T-helper 1 cell treated with Interleukin-12 subunit alpha and Interleukin-12 subunit beta and Interleukin-4 antibody, amounts not matched to agents 30 μg/mL and 1 μg/mL, for 36 hours (primary cell): Measurements from ENCODE around the gene ZNF35.

Experiments
- H3K27ac Mint-ChIP-seq: one replicate; pipeline ENCODE4 v1.8.0; 2021; ENCODE audit warnings: mild to moderate bottlenecking, mixed read lengths
- H3K27me3 Mint-ChIP-seq: one replicate; pipeline ENCODE4 v1.8.0; 2021; ENCODE audit warnings: low read depth, mixed read lengths
- H3K36me3 Mint-ChIP-seq: one replicate; pipeline ENCODE4 v1.8.0; 2021; ENCODE audit warnings: low read depth, mixed read lengths
- H3K4me1 Mint-ChIP-seq: one replicate; pipeline ENCODE4 v1.8.0; 2021; ENCODE audit warnings: low read depth, mixed read lengths
- H3K4me3 Mint-ChIP-seq: one replicate; pipeline ENCODE4 v1.8.0; 2021; ENCODE audit warnings: mild to moderate bottlenecking, moderate library complexity, mixed read lengths
- H3K9me3 Mint-ChIP-seq: one replicate; pipeline ENCODE4 v1.8.0; 2021; ENCODE audit warnings: mixed read lengths

The ZNF35 gene

DNA sequence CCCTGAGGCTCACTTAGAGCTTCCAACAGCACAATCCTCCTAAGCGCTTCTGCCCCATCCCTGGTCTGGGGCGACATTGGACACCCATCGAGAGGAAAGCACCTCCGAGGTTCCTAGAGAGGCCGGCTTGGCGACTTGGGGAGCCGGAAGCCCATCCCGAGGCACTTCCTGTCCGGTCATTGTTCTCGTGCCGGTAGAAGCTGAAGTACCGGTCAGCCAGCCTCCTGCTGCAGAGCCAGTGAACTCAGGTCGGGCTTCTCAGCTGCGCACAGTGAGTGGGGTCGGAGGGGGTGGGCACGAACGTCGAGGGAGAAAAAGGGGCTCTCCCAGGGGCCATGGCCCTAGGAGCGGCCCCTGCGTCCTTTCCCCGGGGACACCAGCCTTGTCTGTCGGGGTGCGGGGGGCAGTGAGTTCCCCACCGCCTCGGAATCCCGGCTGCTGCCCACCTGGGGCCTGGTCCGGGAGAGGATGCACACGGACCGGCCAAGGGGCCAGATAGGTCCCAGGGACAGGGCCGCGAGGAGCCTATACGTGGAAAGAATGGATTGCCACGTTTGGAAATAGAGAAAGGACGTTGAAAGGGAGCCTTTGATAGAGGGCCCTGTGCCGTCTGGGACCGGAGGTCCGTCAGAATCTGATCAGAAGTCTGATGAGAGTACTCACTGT is at the start of gene ZNF35:
Gene ZNF35, plus strand, starts transcription at position 169 of the 666 bp plus-strand sequence. CDS start 2,336 bp downstream, outside the sequence.
- Mint-ChIP-seq H3K4me3 (peak within 1 kb of the TSS; percentile 73), H3K9me3 (peaks cover 52% of the 10 kb centered on the region), H3K27ac (peak within 1 kb of the TSS; percentile 63), H3K4me1 (peaks cover 3% of the 10 kb centered on the region), H3K36me3 (peaks cover 31% of the 10 kb centered on the region), H3K27me3 (no peaks in the 10 kb centered on the region)

DNA sequence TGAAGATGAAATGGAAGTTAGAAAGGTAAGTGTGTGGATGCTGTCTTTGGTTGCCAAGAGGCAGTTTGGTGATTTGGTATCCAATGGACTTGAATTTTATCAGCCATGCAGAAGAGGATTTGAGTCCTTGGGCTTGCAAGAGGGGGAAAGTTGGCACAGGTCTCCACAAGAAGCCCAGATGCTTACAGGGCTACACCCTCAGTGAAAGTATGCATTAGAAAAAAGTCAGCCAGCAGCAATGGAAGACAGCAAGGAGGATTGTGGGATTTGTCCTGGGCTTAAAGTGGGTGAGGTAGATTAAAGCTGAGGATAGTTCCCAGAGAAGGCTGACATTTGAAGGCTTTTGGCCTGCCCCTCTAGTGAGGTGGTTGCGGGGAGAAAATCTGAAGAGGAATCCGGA is 46.8 kb upstream of the ZNF35 start:
- H3K36me3 Mint-ChIP-seq: no peaks in the 10 kb centered on the region
- no peak overlapping the region for H3K27ac Mint-ChIP-seq
- peaks cover 35% of the 10 kb centered on the region for H3K9me3 Mint-ChIP-seq
- H3K27me3 Mint-ChIP-seq: no peaks in the 10 kb centered on the region
- H3K4me1 Mint-ChIP-seq: no peaks in the 10 kb centered on the region
- no peak overlapping the region for H3K4me3 Mint-ChIP-seq

DNA sequence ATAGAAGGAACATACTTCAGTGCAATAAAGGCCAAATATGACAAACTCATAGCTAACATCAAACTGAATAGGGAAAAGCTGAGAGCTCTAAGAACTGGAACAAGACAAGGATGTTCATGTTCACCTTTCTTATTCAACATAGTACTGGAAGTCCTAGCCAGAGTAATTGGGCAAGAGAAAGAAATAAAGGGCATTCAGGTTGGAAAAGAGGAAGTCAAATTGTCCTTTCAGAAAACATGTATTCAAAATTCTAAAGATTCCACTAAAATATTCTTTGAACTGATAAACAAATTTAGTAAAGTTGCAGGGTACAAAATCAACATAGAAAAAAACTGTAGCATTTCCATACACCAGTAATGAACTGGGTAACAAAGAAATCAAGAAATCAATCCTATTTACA is 35.9 kb upstream of the ZNF35 start:
- no peak overlapping the region for H3K4me3 Mint-ChIP-seq
- H3K36me3 Mint-ChIP-seq: no peaks in the 10 kb centered on the region
- H3K4me1 Mint-ChIP-seq: no peaks in the 10 kb centered on the region
- no peaks in the 10 kb centered on the region for H3K27me3 Mint-ChIP-seq
- H3K9me3 Mint-ChIP-seq: peaks cover 13% of the 10 kb centered on the region
- no peak overlapping the region for H3K27ac Mint-ChIP-seq

DNA sequence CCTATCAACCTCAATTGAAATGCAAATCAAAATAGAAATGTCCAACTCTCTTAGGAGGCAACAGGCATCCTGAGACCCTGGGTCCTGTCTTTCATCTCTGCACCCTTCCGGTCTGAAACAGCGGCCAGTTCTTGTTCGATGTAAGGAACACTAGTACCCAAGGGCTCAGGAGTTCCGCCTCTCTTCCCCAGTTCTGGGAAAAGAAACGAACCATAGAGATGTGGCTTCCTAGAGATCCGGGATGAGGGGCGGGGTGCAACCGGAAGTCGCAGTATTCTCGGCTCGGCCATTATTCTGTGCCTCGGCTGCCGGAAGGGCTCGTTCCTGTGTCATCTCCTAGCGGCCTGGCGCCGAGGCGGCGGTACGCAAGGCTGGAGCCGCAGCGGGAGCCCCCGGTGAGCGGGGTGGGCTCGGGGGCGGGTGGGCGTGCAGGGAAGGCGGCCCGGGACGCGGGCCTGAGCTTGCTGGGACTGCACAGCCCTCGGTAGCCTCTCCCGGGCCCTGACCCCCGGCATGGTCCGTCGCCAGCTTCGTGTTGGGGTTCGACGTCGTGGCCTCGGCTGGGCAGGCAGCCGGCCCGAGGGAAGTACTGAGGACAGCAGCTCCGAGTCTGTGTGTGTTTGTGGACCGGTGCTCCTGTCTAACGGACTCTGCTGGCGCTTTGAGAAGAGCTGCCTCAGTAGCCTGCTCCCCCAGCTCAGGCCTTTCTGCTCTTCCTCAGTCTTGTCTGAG is 23.6 kb upstream of the ZNF35 start, which contains the start of gene ZNF197:
Gene ZNF197, plus strand, starts transcription at position 288 of the 732 bp plus-strand sequence. CDS start 4,119 bp downstream, outside the sequence.
- Mint-ChIP-seq H3K9me3 (no peaks in the 10 kb centered on the region), H3K4me3 (peak within 1 kb of the TSS; percentile 84), H3K36me3 (peaks cover 20% of the 10 kb centered on the region), H3K27ac (peak within 1 kb of the TSS; percentile 75), H3K4me1 (peaks cover 21% of the 10 kb centered on the region), H3K27me3 (no peaks in the 10 kb centered on the region)

DNA sequence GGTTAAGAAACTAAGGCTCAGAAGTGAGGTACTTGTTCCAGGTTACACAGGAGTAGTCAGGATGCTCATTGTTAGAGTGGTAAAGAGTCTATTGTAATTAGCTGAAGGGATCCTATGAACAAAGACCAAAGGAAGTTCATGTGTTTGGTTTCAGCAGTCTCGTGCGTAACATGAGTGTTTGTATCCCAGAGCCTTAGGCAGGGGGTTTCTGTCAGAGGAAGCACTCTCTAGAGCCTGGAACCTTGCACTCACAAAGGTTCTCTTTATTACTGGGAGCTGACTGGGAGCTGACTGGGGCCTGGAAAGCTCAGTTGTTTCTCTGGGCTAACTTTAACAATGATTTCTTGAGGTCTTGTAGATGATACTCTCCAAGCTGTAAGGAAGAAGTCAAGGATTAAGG is 19.8 kb upstream of the ZNF35 start:
- no peaks in the 10 kb centered on the region for H3K27me3 Mint-ChIP-seq
- no peak overlapping the region for H3K27ac Mint-ChIP-seq
- peaks cover 44% of the 10 kb centered on the region for H3K36me3 Mint-ChIP-seq
- peaks cover 24% of the 10 kb centered on the region for H3K4me1 Mint-ChIP-seq
- no peak overlapping the region for H3K4me3 Mint-ChIP-seq
- peaks cover 4% of the 10 kb centered on the region for H3K9me3 Mint-ChIP-seq

DNA sequence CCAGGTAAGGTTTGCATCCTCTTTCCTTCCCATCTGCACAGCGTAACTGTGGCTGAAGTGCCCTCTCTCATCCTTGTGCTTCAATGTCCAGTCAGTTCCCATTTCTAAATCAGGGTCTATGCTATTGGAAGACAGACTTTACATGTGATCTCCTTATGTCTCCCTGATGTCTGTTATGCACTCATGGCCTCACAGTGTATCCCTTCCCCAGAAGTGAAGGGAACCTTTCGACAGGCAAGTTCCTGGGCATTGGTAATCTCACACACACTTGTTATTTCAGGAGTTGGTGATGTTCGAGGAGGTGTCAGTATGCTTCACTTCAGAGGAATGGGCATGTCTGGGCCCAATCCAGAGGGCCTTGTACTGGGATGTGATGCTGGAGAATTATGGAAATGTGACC is 16.3 kb upstream of the ZNF35 start:
- no peak overlapping the region for H3K4me3 Mint-ChIP-seq
- H3K4me1 Mint-ChIP-seq: peaks cover 10% of the 10 kb centered on the region
- H3K36me3 Mint-ChIP-seq: peaks cover 67% of the 10 kb centered on the region
- H3K9me3 Mint-ChIP-seq: peaks cover 24% of the 10 kb centered on the region
- H3K27ac Mint-ChIP-seq: no peak overlapping the region
- no peaks in the 10 kb centered on the region for H3K27me3 Mint-ChIP-seq

DNA sequence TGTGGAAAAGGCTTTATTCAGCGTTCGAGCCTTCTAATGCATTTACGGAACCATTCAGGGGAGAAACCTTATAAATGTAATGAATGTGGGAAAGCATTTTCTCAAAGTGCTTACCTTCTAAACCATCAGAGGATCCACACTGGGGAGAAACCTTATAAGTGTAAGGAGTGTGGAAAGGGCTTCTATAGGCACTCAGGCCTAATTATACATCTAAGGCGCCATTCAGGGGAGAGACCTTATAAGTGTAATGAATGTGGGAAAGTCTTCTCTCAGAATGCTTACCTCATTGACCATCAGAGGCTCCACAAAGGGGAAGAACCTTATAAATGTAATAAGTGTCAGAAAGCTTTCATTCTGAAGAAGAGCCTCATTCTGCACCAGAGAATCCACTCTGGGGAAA is 6.2 kb upstream of the ZNF35 start:
- peaks cover 80% of the 10 kb centered on the region for H3K9me3 Mint-ChIP-seq
- H3K4me3 Mint-ChIP-seq: no peak overlapping the region
- H3K27ac Mint-ChIP-seq: no peak overlapping the region
- no peaks in the 10 kb centered on the region for H3K4me1 Mint-ChIP-seq
- no peaks in the 10 kb centered on the region for H3K27me3 Mint-ChIP-seq
- peaks cover 70% of the 10 kb centered on the region for H3K36me3 Mint-ChIP-seq

DNA sequence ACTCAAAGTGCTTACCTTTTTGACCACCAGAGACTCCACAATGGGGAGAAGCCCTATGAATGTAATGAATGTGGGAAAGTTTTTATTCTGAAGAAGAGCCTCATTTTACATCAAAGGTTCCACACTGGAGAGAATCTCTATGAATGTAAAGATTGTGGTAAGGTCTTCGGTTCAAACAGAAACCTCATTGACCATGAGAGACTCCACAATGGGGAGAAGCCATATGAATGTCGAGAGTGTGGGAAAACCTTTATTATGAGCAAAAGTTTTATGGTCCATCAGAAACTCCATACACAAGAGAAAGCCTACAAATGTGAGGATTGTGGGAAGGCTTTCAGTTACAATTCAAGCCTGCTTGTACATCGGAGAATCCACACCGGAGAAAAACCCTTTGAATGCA is 5.5 kb upstream of the ZNF35 start:
- H3K4me3 Mint-ChIP-seq: no peak overlapping the region
- peaks cover 67% of the 10 kb centered on the region for H3K36me3 Mint-ChIP-seq
- H3K27ac Mint-ChIP-seq: no peak overlapping the region
- H3K4me1 Mint-ChIP-seq: peaks cover 3% of the 10 kb centered on the region
- H3K27me3 Mint-ChIP-seq: no peaks in the 10 kb centered on the region
- H3K9me3 Mint-ChIP-seq: peaks cover 80% of the 10 kb centered on the region

DNA sequence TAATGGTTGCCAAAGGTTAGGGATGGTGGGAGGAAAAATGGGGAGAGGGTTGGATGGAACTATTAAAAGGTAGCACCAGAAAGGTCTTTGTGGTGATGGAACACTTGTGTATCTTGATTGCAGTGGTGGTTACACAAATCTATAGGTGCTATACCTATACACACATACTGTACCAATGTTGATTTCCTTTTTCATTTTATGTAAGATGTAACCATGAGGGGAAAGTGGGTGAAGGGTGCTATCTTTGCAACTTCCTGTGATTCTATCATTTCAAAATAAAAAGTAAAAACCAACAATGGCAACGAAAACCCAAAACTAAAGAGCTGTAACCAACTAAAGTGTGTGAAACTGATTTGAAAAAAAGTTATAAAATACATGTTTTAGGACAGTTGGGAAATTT is 761 bp upstream of the ZNF35 start:
- peaks cover 36% of the 10 kb centered on the region for H3K36me3 Mint-ChIP-seq
- no peak overlapping the region for H3K27ac Mint-ChIP-seq
- H3K27me3 Mint-ChIP-seq: no peaks in the 10 kb centered on the region
- peaks cover 57% of the 10 kb centered on the region for H3K9me3 Mint-ChIP-seq
- peaks cover 3% of the 10 kb centered on the region for H3K4me1 Mint-ChIP-seq
- peak overlapping the region; percentile 73 for H3K4me3 Mint-ChIP-seq

DNA sequence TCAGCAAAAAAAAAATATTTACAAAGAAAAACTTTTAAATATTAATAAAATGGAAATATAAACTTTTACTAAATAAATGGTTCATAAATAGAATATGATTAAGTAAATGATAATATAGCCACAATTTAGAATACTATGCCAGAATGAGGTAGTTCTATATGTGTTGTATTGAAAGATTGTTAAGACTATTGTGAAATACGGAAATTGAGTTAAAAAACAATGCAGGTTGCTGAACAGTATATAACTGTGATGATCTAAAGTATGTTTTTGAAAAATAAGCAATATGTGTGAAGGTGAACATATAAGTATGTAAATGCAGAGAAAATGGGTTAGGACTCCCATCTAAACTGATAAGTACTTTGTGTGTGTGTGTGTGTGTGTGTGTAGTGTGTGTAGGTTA is 1.2 kb downstream of the ZNF35 start:
- Mint-ChIP-seq H3K9me3 (peaks cover 55% of the 10 kb centered on the region), H3K27ac (no peak overlapping the region), H3K27me3 (no peaks in the 10 kb centered on the region), H3K36me3 (peaks cover 37% of the 10 kb centered on the region), H3K4me1 (peaks cover 3% of the 10 kb centered on the region), H3K4me3 (no peak overlapping the region)

DNA sequence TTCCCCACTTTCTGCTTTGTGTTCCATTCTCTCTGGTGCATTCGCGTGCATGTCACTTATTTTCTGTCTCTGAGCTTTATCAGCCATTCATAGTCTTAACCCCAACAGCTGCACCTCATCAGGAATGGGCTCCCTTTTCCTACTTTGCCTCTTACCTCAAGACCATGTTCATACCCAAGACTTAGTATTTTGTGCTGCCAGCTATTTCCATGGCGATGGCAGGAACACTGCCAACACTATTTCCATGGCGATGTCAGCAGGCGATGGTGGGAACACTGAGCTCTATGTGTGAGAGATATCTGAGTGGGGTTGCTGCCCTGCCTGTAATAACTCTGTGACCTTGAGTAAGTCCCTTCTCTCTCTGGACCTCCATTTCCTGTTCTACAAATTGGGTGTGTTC is 5.5 kb downstream of the ZNF35 start:
- no peak overlapping the region for H3K27ac Mint-ChIP-seq
- H3K27me3 Mint-ChIP-seq: no peaks in the 10 kb centered on the region
- no peaks in the 10 kb centered on the region for H3K4me1 Mint-ChIP-seq
- peaks cover 49% of the 10 kb centered on the region for H3K36me3 Mint-ChIP-seq
- H3K9me3 Mint-ChIP-seq: peaks cover 50% of the 10 kb centered on the region
- no peak overlapping the region for H3K4me3 Mint-ChIP-seq

DNA sequence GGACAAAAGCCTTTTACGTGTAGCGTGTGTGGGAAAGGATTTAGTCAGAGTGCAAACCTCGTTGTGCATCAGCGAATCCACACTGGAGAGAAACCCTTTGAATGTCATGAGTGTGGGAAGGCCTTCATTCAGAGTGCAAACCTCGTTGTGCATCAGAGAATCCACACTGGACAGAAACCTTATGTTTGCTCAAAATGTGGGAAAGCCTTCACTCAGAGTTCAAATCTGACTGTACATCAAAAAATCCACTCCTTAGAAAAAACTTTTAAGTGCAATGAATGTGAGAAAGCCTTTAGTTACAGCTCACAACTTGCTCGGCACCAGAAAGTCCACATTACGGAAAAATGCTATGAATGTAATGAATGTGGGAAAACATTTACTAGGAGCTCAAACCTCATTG is 10.5 kb downstream of the ZNF35 start:
- peaks cover 47% of the 10 kb centered on the region for H3K36me3 Mint-ChIP-seq

DNA sequence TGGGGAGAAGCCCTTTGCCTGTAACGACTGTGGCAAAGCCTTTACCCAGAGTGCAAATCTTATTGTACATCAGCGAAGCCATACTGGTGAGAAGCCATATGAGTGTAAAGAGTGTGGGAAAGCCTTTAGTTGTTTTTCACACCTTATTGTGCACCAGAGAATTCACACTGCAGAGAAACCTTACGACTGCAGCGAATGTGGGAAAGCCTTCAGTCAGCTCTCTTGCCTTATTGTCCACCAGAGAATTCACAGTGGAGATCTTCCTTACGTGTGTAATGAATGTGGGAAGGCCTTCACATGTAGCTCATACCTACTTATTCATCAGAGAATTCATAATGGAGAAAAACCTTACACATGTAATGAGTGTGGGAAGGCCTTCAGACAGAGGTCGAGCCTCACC is 10.9 kb downstream of the ZNF35 start:
- H3K36me3 Mint-ChIP-seq: peaks cover 43% of the 10 kb centered on the region
- H3K9me3 Mint-ChIP-seq: peaks cover 63% of the 10 kb centered on the region
- H3K4me3 Mint-ChIP-seq: no peak overlapping the region
- no peaks in the 10 kb centered on the region for H3K27me3 Mint-ChIP-seq
- H3K4me1 Mint-ChIP-seq: no peaks in the 10 kb centered on the region
- no peak overlapping the region for H3K27ac Mint-ChIP-seq

More for the DNA sequence above, 10.5 kb downstream of the ZNF35 start:
- Mint-ChIP-seq H3K4me1 (no peaks in the 10 kb centered on the region), H3K9me3 (peaks cover 62% of the 10 kb centered on the region), H3K27me3 (no peaks in the 10 kb centered on the region), H3K27ac (no peak overlapping the region), H3K4me3 (no peak overlapping the region)

DNA sequence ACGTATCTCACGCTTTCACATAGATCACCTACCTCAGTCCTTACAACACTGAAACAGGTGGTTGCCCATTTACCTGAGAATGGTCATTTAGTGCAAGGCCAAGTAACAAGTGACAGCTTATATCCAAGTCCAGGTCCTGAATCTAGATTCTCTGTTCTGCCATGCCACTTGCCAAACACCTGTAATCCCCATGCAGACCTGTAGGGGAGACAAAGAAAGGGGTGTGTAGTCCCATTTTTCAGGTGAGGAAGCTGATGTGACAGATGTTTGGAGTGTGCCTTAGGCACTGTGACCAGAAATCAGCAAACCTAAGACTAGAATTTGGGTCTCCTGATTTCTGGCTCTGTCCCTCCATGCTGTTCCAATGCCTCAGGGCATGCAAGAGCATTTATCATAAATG is 12.7 kb downstream of the ZNF35 start:
- H3K36me3 Mint-ChIP-seq: peaks cover 37% of the 10 kb centered on the region
- H3K27ac Mint-ChIP-seq: no peak overlapping the region
- peaks cover 70% of the 10 kb centered on the region for H3K9me3 Mint-ChIP-seq

DNA sequence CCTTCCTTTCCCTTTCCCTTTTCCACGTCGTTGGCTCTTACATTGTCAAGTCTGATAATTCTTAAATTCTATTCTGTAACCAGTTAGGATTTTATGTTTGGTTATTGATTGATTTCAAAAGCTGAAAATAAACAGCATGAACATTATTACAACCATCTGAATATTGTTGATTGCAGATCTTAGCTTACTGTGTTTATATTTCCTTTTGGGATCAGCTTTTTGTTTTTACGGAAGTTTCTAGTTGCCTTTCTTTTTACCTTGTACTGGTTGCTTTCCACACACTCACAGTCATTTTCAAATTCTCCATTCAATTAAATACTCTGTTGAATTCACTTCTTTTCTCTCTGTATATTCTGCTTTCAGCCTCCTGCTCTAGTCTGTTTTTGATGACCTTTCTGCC is 16.6 kb downstream of the ZNF35 start:
- no peak overlapping the region for H3K27ac Mint-ChIP-seq
- no peaks in the 10 kb centered on the region for H3K4me1 Mint-ChIP-seq
- peaks cover 5% of the 10 kb centered on the region for H3K36me3 Mint-ChIP-seq
- H3K4me3 Mint-ChIP-seq: no peak overlapping the region
- H3K9me3 Mint-ChIP-seq: peaks cover 38% of the 10 kb centered on the region
- no peaks in the 10 kb centered on the region for H3K27me3 Mint-ChIP-seq

More for the DNA sequence above, 12.7 kb downstream of the ZNF35 start:
- Mint-ChIP-seq H3K4me3 (no peak overlapping the region), H3K4me1 (no peaks in the 10 kb centered on the region), H3K27me3 (no peaks in the 10 kb centered on the region)
